Neural cell (in vitro differentiated cells): ENCODE results near the gene VKORC1. TPM values are rescaled to one million over a fixed set of nuclear protein-coding genes. Genes with fewer than 3 reads are reported as not detected.

Source experiments
- H2AFZ ChIP-seq: fragments of 200-600, 300-800 bp; sonication (generic), shearing (Covaris generic); 2 replicates; pipeline ENCODE4 v1.6.0; 2014; ENCODE audit warnings: low read depth, mild to moderate bottlenecking, antibody characterized with exemption, low read length, moderate library complexity
- H3F3A ChIP-seq: fragments of 200-600 bp; shearing (Covaris generic); 2 replicates; pipeline ENCODE4 v1.6.1; 2016; ENCODE audit warnings: mild to moderate bottlenecking, moderate library complexity, mixed read lengths, antibody characterized with exemption, low read length; ENCODE audit not compliant: insufficient read depth, poor library complexity, severe bottlenecking
- H3K27ac ChIP-seq: fragments of 200-600, 300-800 bp; sonication (generic), shearing (Covaris generic); 2 replicates; pipeline ENCODE4 v1.5.1; 2014; ENCODE audit warnings: mild to moderate bottlenecking, low read length, moderate library complexity
- H3K27me3 ChIP-seq: fragments of 300-800, 200-600 bp; sonication (generic), shearing (Covaris generic); 2 replicates; pipeline ENCODE4 v1.6.0; 2014; ENCODE audit warnings: mild to moderate bottlenecking, low read depth, low read length, moderate library complexity; ENCODE audit not compliant: insufficient read depth
- H3K36me3 ChIP-seq: fragments of 300-800, 200-600 bp; sonication (generic), shearing (Covaris generic); 2 replicates; pipeline ENCODE4 v1.5.1; 2014; ENCODE audit warnings: mild to moderate bottlenecking, antibody characterized with exemption, low read length, moderate library complexity; ENCODE audit not compliant: insufficient read depth
- H3K4me2 ChIP-seq: fragments of 300-800, 200-600 bp; sonication (generic), shearing (Covaris generic); 2 replicates; pipeline ENCODE4 v1.6.0; 2014; ENCODE audit warnings: mild to moderate bottlenecking, low read length
- H3K4me3 ChIP-seq: fragments of 300-800, 200-600 bp; sonication (generic), shearing (Covaris generic); 2 replicates; pipeline ENCODE4 v1.5.1; 2014; ENCODE audit warnings: mild to moderate bottlenecking, low read length, moderate library complexity
- H3K79me2 ChIP-seq: fragments of 200-600 bp; shearing (Covaris generic); replicated peaks from 2 replicates; pipeline ENCODE4 v1.6.0; 2014; ENCODE audit warnings: mild to moderate bottlenecking, low read length, moderate library complexity; ENCODE audit not compliant: insufficient read depth
- H3K9ac ChIP-seq: fragments of 300-800, 200-600 bp; sonication (generic), shearing (Covaris generic); 2 replicates; pipeline ENCODE4 v1.6.1; 2016; ENCODE audit warnings: mild to moderate bottlenecking, low read length, mixed read lengths
- H3K9me2 ChIP-seq: fragments of 200-600 bp; shearing (Covaris generic); 2 replicates; pipeline ENCODE4 v1.6.1; 2016; ENCODE audit warnings: mild to moderate bottlenecking, low read length, mixed read lengths; ENCODE audit not compliant: insufficient read depth
- H3K9me3 ChIP-seq: fragments of 200-600, 300-800 bp; sonication (generic), shearing (Covaris generic); 2 replicates; pipeline ENCODE4 v1.6.1; 2016; ENCODE audit warnings: mild to moderate bottlenecking, mixed run types, low read length, moderate library complexity, mixed read lengths
- H4K20me1 ChIP-seq: fragments of 200-600 bp; shearing (Covaris generic); 2 replicates; pipeline ENCODE4 v1.6.1; 2016; ENCODE audit warnings: mild to moderate bottlenecking, mixed run types; ENCODE audit not compliant: insufficient read depth
- CTCF ChIP-seq: fragments of 450-650 bp; IDR thresholded peaks from 2 replicates; pipeline ENCODE4 v1.5.1; 2014; ENCODE audit warnings: antibody characterized with exemption, mild to moderate bottlenecking, moderate library complexity; ENCODE audit not compliant: poor library complexity, severe bottlenecking
- EP300 ChIP-seq: fragments of 450-650 bp; conservative IDR thresholded peaks from 2 replicates; pipeline ENCODE4 v1.6.1; 2014; ENCODE audit warnings: antibody characterized with exemption, mild to moderate bottlenecking, moderate library complexity; ENCODE audit not compliant: poor library complexity, severe bottlenecking
- EZH2 ChIP-seq: fragments of 200-600, 300-800 bp; shearing (Covaris generic), sonication (generic); IDR thresholded peaks from 2 replicates; pipeline ENCODE4 v1.6.1; 2014; ENCODE audit warnings: antibody characterized with exemption, low read length, borderline replicate concordance, mild to moderate bottlenecking; ENCODE audit not compliant: insufficient read depth, poor library complexity, severe bottlenecking
- MXI1 ChIP-seq: fragments of 450-650 bp; conservative IDR thresholded peaks from 2 replicates; pipeline ENCODE4 v1.6.1; 2014; ENCODE audit warnings: antibody characterized with exemption, mild to moderate bottlenecking; ENCODE audit not compliant: poor library complexity, severe bottlenecking
- POLR2AphosphoS5 ChIP-seq: IDR thresholded peaks from 2 replicates; pipeline ENCODE4 v1.6.1; 2012
- RAD21 ChIP-seq: fragments of 450-650 bp; conservative IDR thresholded peaks from 2 replicates; pipeline ENCODE4 v1.6.1; 2014; ENCODE audit warnings: antibody characterized with exemption, mild to moderate bottlenecking, moderate library complexity
- REST ChIP-seq: IDR thresholded peaks from 2 replicates; pipeline ENCODE4 v1.6.1; 2012; ENCODE audit warnings: borderline replicate concordance
- SMC3 ChIP-seq: fragments of 450-650 bp; conservative IDR thresholded peaks from 2 replicates; pipeline ENCODE4 v1.6.1; 2014; ENCODE audit warnings: antibody characterized with exemption, mild to moderate bottlenecking, moderate library complexity; ENCODE audit not compliant: poor library complexity
- TAF1 ChIP-seq: IDR thresholded peaks from 2 replicates; pipeline ENCODE4 v1.6.1; 2012; ENCODE audit warnings: low read depth
- polyA plus RNA-seq: library from polyadenylated mRNA; depleted of rRNA; stranded (reverse); fragments of >200 nt; gene quantifications from 2 replicates; pipeline ENCODE4 v1.2.3, GENCODE V29; 2014

VKORC1 gene
- polyA plus RNA-seq, 1 donor from 2014 or later: 105 TPM

GRCh38 chr16:31110106-31111034 is 15.8 kb upstream of the VKORC1 start:
- Histone ChIP-seq H4K20me1 (no peaks in the 10 kb centered on the region), H2AFZ (no peak overlapping the region), H3K9ac (no peak overlapping the region), H3K27me3 (no peaks in the 10 kb centered on the region), H3K36me3 (no peaks in the 10 kb centered on the region), H3K9me3 (no peaks in the 10 kb centered on the region), H3K79me2 (no peaks in the 10 kb centered on the region), H3K4me2 (no peak overlapping the region), H3F3A (no peaks in the 10 kb centered on the region), H3K9me2 (no peaks in the 10 kb centered on the region), H3K27ac (no peak overlapping the region), H3K4me3 (no peak overlapping the region)
- TF ChIP-seq MXI1 (no peak), RAD21 (no peak), TAF1 (no peak), CTCF (no peak)

GRCh38 chr16:31109622-31110021 is 15.0 kb upstream of the VKORC1 start:
- no peak overlapping the region for H2AFZ ChIP-seq
- H3K36me3 ChIP-seq: no peaks in the 10 kb centered on the region
- no peak overlapping the region for H3K27ac ChIP-seq
- peak overlapping the region; percentile 99 for H3K4me3 ChIP-seq
- H3K9me2 ChIP-seq: no peaks in the 10 kb centered on the region
- H3K9me3 ChIP-seq: no peaks in the 10 kb centered on the region
- H3F3A ChIP-seq: no peaks in the 10 kb centered on the region
- H3K4me2 ChIP-seq: no peak overlapping the region
- H3K9ac ChIP-seq: no peak overlapping the region
- H4K20me1 ChIP-seq: no peaks in the 10 kb centered on the region
- H3K27me3 ChIP-seq: no peaks in the 10 kb centered on the region
- TF ChIP-seq CTCF (no peak), RAD21 (no peak), MXI1 (no peak), TAF1 (no peak), EZH2 (no peak), REST (no peak), EP300 (no peak), POLR2AphosphoS5 (no peak), SMC3 (no peak)
- no peaks in the 10 kb centered on the region for H3K79me2 ChIP-seq
